IPS DF 19.7 (cell line): ENCODE measurements around the gene OSBPL10.
"Not testable (repeated sequence)": the region's sequence is repeated elsewhere in the genome, so short reads cannot be mapped to it uniquely, and the experiment has no call there.

ENCODE experiments used
- DNase-seq: peaks from one replicate; pipeline ENCODE4 v3.0.0-alpha.2; 2013; ENCODE audit warnings: low read depth, low spot score

The OSBPL10 gene

DNA sequence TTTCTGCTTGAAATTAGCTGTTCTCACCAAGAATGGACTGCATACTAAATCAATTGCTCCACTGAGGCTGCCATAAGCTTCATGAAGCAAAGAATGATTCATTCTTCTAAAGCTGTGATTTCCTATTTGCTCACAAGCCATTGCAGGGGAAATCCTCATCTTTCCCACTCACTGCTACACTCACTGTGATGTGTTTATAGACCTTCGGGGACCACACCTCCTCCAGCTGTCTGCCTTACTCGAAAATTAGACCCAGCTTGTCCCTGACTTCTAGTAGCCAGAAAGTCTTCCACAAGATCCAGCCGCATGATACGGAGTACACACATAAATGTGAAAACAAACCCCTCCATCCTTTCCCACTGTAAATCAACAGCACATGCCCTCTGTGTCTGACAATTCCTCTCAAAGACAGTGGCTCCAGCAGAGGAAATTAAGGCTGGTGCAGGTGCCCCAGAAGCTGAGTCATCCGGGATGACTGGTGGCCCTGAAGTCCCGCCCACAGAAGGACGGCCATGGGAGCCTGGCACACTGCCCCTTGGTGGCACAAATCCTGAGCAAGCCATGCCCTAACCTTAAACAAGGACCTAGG lies 276.4 kb downstream of the OSBPL10 start:
- DNase-seq = no peak

DNA sequence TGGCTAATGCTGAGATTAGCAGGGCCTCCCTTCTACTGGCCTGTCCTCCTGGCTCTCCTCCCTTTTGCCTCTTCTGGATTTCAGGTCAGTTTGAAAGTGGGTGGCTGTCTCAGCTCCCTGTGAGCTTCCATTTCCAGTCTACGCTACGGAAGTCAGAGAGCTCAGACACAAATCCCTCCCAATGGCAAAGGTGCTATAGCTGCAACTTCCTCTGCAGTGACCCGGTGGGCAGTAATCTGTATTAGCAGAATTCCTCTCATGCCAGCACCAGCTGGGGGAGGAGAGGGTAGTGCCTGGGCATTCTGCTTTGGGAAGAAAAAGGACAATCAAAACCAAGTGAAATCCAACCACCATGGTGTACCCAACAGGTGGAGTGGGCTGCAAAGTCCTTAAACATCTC lies 276.9 kb downstream of the OSBPL10 start:
- no peak for DNase-seq

DNA sequence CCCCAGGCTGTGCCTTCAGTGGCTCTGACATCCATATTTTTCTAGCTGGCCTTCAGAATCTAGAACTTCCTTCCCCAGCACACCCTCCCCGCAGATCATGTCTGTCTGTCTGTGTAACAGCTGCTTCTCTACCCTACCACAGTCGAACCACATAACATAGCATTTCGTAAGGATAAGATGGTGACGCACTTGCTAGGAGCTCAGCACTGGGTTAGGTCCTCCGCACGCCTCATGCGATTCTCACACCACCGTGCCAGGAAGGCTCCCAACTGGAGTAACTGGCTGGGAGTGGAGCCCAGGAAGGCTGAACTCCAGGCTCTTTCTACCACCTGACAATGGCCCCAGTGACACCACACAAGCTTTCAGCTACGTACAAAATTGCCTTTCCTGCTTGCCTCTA lies 279.8 kb downstream of the OSBPL10 start:
- DNase-seq = no peak

DNA sequence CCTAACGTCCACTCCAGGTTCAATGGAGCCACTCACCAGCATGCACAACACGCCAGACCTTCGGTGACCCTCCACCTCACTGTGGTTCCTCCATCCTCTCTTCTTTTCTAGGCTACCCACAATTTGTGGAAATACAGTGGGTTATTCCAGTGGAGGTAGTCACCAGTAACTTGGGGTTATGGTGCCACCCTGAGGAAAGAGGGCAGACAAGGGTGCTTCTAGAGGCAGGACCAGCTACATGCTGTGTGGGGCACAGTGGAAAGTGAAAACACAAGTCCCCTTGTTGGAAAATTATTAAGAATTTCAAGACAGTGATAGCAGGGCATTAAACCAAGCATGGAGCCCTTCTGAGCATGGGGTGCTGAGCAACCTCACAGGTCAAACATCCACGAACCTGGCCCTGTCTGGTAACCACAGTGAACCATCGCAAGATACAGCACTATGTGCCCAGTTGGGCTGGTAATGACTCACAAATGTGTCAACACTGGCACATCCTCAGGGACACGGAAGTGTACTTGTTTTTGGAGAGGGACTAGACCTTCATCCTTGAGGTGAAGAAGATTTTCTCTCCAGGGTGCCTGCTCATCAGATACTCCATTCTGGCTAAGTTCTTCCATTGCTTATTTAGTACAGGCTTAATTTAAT lies 281.6 kb downstream of the OSBPL10 start:
- no peak for DNase-seq

DNA sequence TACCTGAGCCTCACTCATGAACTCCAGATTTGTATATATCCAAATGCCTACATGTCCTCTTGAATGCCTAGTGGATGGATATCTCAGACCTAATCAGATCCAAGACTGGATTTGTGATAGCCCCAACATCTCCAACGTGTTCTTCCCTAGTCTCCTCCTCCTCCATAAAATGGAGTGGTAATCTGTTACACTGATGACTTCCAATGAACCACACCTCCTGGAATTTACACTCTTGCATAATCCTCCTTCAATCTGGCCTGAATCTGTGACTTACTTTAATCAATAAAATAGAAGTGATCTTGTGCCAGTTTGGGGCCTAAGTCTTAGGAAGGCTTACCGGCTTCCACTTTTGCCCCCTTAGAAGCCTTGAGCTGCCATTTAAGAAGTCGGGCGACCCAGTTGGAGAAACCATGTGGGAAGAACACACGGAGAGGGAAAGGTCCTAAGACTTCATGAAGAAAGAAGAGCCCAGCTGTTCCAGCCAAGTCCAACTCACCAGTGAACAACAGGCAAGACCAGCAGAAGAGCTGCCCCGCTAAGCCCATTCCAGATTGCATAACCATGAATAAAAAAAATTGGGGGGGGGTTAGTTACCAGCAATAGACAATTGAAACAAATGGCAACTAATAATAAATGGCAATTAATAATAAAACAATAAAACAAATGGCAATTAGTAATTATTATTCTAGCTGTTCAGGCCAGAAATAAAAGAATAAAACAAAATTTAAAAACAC lies 284.1 kb downstream of the OSBPL10 start:
- DNase-seq = no peak

DNA sequence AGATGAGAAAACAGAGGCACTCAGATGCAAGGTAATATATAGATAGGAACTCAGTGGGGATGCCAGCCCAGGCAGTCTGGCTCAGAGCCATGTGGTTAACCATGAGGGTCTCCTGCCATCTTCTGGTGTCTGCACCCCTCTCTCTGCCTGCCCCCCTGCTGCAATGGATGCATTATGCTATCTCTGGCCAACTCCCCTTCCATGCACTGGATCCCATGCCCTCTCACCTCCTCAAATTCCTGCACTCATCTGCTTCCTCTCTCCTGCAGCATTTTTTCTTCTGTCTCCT lies 285.1 kb downstream of the OSBPL10 start:
- DNase-seq = no peak

DNA sequence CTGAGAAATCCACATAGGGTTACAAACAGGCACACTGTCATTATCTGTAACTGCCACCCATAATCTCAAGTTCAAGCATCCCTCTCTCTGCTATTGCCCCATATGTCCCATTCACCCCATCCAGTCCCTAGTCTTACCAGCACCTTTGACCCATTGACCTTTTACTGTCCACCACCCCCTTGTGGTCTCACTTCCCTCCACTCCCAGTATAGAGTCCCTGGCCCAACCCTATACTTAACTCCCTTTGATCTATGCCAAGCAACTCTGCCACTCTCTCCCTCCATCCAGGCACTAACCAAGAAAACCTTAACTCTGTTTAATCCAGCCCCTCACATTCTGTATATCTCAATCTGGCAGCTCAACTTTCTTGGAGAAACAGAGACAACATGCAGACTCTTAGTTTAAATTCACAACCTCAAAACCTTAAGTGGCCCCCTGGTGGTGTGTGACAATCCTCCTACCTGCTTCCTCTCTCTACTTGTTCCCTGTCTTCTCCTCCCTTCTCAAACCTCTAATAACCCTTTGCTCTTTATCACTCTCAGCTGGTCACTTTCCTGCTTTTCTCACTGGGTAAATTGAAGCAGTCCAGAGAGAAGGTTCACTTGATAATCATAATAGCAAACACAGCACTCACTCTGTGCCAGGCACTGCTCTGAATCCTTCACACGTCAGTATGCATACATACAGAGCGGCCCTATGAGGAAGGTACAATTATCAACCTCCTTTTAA lies 285.6 kb downstream of the OSBPL10 start:
- DNase-seq = no peak

DNA sequence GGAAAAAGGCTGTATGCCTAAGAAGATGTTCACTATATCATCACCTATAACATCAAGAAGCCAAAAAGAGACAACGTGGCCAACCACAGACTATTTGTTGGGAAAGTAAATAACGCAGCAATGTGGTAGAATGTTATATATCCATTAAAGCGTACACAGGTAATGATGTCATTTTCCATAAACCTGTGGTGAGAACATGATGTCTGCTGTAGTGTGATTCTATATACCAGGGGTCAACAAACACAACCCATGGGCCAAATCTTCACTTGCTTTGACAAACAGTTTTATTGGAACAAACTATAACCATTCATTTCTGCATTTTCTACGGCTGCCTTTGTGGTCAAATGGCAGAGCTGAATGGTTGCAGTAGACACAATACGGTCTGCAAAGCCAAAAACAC lies 287.7 kb downstream of the OSBPL10 start:
- DNase-seq = no peak

DNA sequence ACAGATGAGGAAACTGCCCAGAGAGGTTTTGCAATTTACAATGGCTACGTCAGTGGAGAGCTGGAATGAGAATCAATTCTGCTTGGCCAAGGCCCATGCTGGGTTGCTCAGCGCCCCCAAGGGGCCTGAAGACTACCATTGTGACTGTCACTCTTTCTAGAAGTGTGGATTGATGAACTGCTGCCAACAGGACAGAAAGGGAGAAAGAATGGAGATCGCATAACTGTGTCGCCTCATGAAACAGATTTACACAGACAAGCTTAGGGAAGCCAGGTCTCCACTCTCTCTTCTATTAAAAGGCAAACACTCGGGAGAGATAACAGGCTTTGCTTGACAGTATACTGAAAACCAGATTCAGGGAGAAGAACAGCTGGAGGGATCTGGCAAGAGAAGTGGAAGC lies 288.3 kb downstream of the OSBPL10 start:
- DNase-seq = no peak

DNA sequence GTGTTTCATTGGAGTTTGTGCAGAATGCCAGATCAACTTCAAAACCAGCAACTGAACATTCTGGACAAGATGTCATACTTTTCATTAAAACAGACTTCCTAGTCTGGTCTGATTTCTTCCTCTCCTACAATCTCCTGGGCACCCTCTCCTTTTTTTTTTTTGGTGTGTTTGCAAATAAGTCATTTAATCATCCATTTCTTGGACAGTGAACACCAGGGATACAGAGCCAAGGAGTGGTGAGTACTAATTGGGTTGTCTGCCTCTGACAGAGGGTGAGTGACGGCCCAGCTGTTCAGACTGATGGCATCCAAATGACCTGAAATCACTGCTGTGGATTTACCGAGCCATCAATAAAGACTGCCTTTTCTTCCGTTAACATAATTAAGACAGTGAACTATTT lies 290.3 kb downstream of the OSBPL10 start:
- no peak for DNase-seq

DNA sequence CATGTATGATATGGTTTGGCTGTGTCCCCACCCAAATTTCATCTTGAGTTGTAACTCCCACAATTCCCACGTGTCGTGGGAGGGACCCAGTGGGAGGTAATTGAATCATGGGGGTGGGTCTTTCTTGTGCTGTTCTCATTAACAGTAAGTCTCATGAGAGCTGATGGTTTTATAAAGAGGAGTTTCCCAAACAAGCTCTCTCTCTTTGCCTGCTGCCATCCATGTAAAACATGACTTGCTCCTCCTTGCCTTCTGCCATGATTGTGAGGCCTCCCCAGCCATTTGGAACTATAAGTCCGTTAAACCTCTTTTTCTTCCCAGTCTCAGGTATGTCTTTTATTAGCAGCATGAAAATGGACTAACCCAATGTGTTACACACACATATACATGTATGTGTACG lies 291.5 kb downstream of the OSBPL10 start:
- DNase-seq = not testable (repeated sequence)

DNA sequence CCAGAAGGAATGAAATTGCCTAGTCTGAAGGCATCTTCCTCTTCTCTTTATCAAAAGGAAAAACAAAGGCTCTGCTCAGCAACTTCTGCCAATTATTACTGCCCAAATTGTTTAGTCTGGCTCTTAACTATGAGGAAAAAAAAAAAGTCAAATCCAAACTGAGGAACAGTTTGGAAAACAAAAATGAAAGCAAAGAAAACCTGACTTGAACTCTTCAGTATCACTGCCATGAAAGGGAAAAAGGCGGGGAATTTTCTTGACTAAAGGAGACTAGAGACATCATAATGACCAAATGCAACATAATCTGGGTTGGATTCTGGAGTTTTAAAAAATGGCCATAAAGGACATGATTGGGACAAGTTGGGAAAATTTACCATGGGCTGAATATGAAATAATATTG lies 292.1 kb downstream of the OSBPL10 start:
- no peak for DNase-seq

DNA sequence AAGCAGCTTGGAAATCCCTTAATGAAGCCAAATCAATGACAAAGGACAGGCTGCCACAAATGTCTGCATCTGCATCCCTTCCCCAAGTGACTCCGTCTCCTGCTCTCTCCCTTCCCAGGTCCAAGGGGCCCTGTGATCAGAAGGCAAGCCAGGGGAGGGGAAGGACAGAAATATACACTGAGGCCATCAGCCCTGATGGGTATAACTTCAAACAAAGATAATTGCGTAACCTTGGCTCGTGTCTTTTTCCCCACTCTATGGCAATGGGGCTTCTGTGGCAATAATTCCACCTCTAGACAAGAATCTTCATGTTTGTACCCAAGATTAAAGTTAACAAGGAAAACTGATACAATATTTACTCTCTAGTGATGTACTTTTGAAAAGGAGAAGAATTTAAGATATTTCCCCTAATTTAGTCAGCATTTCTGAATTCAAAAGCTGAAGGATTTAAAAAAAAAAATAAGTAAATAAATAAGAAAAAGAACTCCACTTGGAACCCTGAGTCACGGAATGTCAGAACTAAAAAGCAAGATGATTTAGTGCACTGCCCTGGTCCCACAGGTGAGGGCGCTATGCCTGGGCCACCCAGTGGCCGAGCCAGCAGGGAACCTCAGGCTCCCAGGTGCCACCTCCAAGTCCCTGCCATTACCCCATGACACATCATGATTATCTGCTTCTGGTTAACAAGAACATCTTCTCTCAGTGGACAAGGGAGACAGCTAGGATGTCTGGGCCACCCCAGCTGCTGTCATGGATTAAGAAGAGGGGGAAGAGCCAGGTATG lies 293.9 kb downstream of the OSBPL10 start:
- DNase-seq = no peak

DNA sequence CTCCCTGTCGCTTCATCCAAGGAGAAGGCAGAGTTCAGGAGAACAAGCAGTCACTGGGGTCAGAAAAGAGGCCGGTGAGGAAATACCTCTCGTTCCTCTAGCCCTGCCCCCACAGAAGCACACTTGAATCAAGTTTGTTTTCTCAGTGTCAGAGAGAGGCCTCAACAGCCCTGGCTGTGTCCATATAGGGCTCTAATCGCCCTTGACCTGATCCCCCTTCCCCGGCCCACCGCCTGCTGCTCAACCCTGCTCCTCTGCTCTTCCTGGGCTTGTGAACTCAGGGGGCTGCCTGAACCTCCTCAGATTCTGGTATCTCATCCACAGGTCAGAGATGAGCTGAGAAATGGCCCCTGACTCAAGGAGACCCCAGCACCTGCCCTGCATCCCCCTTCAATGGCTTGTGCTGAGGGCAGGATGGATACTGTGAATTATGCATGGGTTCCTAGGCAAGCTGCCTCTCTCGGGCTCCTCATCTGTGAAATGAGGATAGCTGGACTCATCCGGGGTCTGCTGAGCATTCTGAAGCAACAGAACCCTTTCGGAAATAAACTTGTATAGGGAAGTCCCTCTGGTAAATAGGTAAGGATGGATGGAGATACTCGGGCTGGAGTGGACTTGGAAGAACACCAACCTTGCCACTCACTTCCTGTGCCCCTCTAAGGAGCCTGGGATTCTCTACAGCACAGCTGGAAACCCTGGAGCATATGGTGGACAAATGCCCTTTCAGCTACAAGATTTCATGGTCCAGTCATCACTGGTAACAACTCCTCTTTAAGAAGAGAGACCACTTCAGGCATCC lies 300.8 kb downstream of the OSBPL10 start:
- no peak for DNase-seq

DNA sequence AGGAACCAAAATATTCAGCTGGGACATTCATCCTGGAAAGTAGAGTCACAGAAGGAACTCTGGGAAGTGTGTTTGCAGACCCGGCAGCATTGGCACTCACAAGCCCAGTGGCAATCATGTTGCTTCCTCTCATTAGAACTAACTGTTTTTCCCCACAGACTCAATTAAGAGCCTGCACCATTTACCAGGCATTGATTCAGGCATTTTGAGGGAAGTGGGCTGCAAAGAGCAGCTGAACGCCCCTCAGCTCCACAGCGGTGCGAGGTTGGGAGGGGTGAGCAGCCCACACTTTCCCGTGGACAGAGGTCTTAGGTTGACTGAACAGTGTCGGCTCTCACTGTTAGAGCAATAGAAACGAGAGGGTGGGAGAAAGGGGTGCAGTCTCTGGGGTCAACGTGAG lies 304.5 kb downstream of the OSBPL10 start:
- no peak for DNase-seq

DNA sequence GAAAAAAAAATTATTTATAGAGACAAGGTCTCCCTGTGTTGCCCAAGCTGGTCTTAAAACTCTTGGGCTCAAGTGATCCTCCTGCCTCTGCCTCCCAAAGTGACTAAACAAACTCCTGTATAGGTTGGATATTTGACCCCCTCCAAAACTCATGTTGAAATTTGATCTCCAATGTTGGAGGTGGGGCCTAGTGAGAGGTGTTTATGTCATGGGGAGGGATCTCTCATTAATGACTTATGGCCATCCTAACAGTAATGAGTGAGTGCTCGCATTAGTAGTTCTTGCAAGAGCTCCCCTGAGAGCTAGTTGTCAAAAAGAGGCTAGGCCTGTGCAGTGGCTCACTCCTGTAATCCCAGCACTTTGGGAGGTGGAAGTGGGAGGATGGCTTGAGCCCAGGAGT lies 307.1 kb downstream of the OSBPL10 start:
- DNase-seq = no peak

DNA sequence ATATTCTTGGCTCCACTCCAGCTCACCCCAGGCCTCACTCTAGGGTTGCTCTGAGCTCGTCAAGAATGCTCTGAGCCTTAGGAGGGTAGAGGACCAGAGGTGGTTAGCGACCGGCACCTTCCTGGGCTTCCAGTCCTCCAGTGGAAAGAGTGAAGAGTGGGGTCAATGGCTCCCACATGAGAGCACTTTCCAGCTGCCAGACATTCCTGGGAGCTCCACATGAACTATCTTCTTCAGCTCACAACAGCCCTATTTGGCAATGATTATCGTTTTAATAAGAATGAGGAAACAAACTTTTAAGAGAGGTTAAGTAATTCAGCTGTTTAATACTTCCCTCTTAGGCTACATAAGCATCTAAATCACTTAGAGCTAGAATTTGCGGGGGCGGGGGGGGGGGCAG lies 309.1 kb downstream of the OSBPL10 start:
- DNase-seq = no peak

DNA sequence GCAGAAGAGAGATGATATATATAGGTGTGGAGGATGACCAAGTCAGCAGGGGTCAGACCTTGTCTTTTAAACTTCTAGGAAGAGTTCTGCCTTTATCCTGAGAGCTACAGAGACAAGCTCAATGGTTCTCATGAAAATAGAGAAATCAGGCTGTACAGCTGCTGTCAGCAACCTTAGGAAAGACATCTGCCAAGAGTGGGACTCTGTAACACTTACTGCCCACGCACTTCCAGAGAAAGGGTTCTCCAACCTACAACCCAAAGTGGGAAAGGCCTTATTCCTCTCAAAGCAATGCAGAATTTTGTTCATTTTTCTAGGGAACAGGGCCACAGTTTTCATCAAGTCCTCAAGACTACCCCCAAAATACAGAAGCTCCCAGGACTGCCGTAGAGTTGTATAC lies 309.6 kb downstream of the OSBPL10 start:
- DNase-seq = no peak

DNA sequence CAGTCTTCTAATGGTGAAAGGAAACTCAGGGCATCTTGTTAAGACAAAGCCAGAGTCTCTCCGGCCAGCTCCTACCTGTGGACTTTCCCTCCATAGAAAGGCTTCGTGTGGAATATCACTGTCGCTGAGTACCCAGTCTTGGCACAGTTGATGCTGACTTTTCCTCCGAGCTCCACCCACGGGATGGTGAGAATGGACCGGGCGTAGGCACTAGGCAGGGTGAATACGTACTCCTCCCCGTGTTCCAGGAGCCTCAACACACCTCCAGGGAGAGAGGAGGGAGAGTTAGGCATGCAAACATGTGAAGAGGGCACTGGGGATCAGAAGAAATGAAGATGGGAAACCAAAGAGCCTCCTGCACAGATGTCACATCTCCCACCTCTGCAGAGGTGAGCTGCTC lies 310.3 kb downstream of the OSBPL10 start:
- no peak for DNase-seq

DNA sequence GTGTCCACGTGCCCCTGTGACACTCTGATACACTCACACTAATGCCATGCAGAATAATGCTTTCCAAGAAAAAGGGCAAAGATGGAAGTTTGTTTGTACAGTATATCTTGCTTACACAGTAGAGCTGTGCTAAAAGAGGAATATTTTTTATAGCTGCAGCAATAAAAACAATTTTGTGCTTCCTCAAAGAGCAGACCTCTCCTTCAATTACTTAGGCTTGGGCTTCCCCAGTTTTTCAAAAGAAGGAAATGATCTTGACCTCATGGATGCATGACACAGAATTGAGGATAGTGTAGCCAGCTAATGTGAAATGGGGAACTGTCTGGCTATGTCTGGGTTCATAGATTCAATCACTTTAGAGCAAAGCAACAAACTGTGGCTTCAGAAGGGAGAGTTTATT lies 310.9 kb downstream of the OSBPL10 start:
- DNase-seq = no peak

DNA sequence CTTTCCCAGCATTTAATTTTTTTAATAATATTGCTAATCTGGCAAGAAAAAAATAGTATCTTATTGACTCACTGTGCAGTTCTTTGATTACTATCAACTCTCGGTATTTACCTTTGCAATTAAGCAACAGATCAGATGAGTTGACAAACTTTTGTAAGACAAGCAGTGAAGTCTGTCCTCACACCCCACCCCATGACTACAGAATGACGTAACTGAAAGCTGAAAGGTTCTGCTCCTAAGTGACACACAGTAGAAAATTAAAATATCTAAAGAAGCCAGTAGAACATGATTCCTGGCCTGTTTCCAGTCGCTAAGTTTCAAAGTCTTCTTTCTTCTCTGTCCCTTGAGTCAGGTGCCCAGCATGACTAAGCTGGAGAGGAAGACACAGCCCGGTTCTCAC lies 312.8 kb downstream of the OSBPL10 start:
- DNase-seq = no peak
